Naive thymus-derived CD4-positive, alpha-beta T cell (primary cell): ENCODE results near the gene TMEM184A. TPM values are rescaled to one million over a fixed set of nuclear protein-coding genes. Genes with fewer than 3 reads are reported as not detected.

ENCODE experiments used
- ATAC-seq: fragments of 150-1000 bp; cut with Tn5 transposase; 2 replicates; pipeline ENCODE4 v1.10.0; 2021; ENCODE audit warnings: mild to moderate bottlenecking, moderate library complexity
- CTCF ChIA-PET: fragments of 350-600 bp; sonication (Branson Sonifier 250); formaldehyde crosslinking; loops from one replicate; lab custom pipeline; 2021; ENCODE audit warnings: antibody characterized with exemption; lab: Charles Lee
- POLR2A ChIA-PET: fragments of 350-600 bp; sonication (Branson Sonifier 250); formaldehyde crosslinking; loops from one replicate; lab custom pipeline; 2021; ENCODE audit warnings: antibody characterized with exemption, inconsistent platforms; lab: Charles Lee
- DNase-seq, 9 donors: peaks; one replicate each; pipeline versions ENCODE4 v3.0.0 to v3.0.0-alpha.2; 2020 to 2022; ENCODE audit warnings: mixed read lengths in 1 of 9
- H3K27ac ChIP-seq: one replicate; pipeline ENCODE4 v1.7.0; 2013; ENCODE audit warnings: mild to moderate bottlenecking, low read depth, low read length, moderate library complexity
- H3K27me3 ChIP-seq, 2 donors: one replicate each; pipeline ENCODE4 v1.7.0; 2013; ENCODE audit warnings: low read length in 2 of 2, mild to moderate bottlenecking in 2 of 2, moderate library complexity in 2 of 2; ENCODE audit not compliant: control insufficient read depth in 2 of 2, insufficient read depth in 2 of 2
- H3K36me3 ChIP-seq, 3 experiments: 1 replicate in 2 of 3; 2 replicates in 1 of 3; pipeline ENCODE4 v1.7.0; 2013; ENCODE audit warnings: low read length in 3 of 3, mild to moderate bottlenecking in 3 of 3, moderate library complexity in 1 of 3; ENCODE audit not compliant: insufficient read depth in 3 of 3, control insufficient read depth in 2 of 3
- H3K4me1 ChIP-seq, 2 donors: one replicate each; pipeline ENCODE4 v1.7.0; 2013; ENCODE audit warnings: low read length in 2 of 2, mild to moderate bottlenecking in 2 of 2, moderate library complexity in 1 of 2; ENCODE audit not compliant: control insufficient read depth in 2 of 2, insufficient read depth in 2 of 2
- H3K4me3 ChIP-seq: 2 replicates; pipeline ENCODE4 v1.7.0; 2013; ENCODE audit warnings: mild to moderate bottlenecking, low read length
- H3K9me3 ChIP-seq, 3 experiments: 1 replicate in 2 of 3; 2 replicates in 1 of 3; pipeline ENCODE4 v1.7.0; 2013; ENCODE audit warnings: low read length in 3 of 3; ENCODE audit not compliant: control insufficient read depth in 2 of 3
- H3K27ac Mint-ChIP-seq, 9 donors: one replicate each; pipeline ENCODE4 v1.8.0; 2020 to 2022; ENCODE audit warnings: mixed read lengths in 9 of 9, mild to moderate bottlenecking in 8 of 9, moderate library complexity in 5 of 9, inconsistent platforms in 2 of 9
- H3K27me3 Mint-ChIP-seq, 5 donors: one replicate each; pipeline ENCODE4 v1.8.0; 2021 to 2022; ENCODE audit warnings: mixed read lengths in 5 of 5, mild to moderate bottlenecking in 1 of 5
- H3K36me3 Mint-ChIP-seq, 5 donors: one replicate each; pipeline ENCODE4 v1.8.0; 2020 to 2022; ENCODE audit warnings: mixed read lengths in 5 of 5, mild to moderate bottlenecking in 3 of 5, inconsistent platforms in 1 of 5
- H3K4me1 Mint-ChIP-seq, 7 donors: one replicate each; pipeline ENCODE4 v1.8.0; 2020 to 2022; ENCODE audit warnings: mixed read lengths in 7 of 7, mild to moderate bottlenecking in 3 of 7, inconsistent platforms in 1 of 7
- H3K4me3 Mint-ChIP-seq, 10 donors: one replicate each; pipeline ENCODE4 v1.8.0; 2020 to 2022; ENCODE audit warnings: mild to moderate bottlenecking in 10 of 10, mixed read lengths in 10 of 10, moderate library complexity in 6 of 10, inconsistent platforms in 2 of 10
- H3K9me3 Mint-ChIP-seq, 11 donors: one replicate each; pipeline ENCODE4 v1.8.0; 2020 to 2022; ENCODE audit warnings: mixed read lengths in 11 of 11, mild to moderate bottlenecking in 4 of 11, inconsistent platforms in 1 of 11, moderate library complexity in 1 of 11
- intact Hi-C, 2 donors: fragments of 100-400 bp; cut with micrococcal nuclease; formaldehyde crosslinking; loops; one replicate each; pipeline ENCODE4 v1.15.1; 2023
- polyA plus RNA-seq, 2 donors: library from polyadenylated mRNA; unstranded; fragments of 300-500 nt; fragmentation: Illumina TruSeq; gene quantifications; one replicate each; pipeline ENCODE4 v1.2.3, GENCODE V29; 2021
- total RNA-seq, 6 experiments: library from RNA in 5 of 6; stranded (reverse) in 5 of 6; gene quantifications; 1 replicate in 5 of 6; 2 replicates in 1 of 6; pipeline ENCODE4 v1.2.3 and lab custom pipeline; 2021 to 2026

The TMEM184A gene
- total and polyA plus RNA-seq, 7 experiments from 2014 or later, result 0.05 to 0.06 TPM; not detected in 5

DNA sequence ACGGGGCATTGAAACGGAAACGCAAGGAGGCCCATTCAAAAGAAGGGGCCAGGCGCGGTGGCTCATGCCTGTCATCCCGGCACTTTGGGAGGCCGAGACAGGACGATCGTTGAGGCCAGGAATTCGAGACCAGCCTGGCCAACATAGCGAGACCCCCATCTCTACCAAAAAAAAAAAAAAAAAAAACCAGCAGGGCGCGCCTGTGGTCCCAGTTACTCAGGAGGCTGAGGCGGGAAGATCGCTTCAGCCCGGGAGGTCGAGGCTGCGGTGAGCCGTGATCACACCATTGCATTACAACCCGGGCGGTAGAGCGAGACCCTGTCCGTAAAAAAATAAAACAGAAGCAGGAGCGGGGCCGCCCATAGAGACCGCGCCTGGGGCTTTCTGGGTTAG lies 13.4 kb upstream of the TMEM184A start:
- Mint-ChIP-seq H3K27me3 (no peaks in the 10 kb centered on the region), H3K4me3 (peak overlapping the region; percentile 65 to 91 (median 82)), H3K4me1 (peaks cover 14 to 36% (median 26%) of the 10 kb centered on the region in 7 donors), H3K9me3 (no peaks in the 10 kb centered on the region), H3K27ac (peak overlapping the region; percentile 36 to 88 (median 70)), H3K36me3 (peaks cover 0 to 14% (median 0%) of the 10 kb centered on the region in 5 donors)
- Histone ChIP-seq H3K27me3 (no peaks in the 10 kb centered on the region), H3K9me3 (no peaks in the 10 kb centered on the region), H3K36me3 (peaks cover 0 to 30% (median 0%) of the 10 kb centered on the region in 3 experiments), H3K27ac (peak overlapping the region; percentile 95), H3K4me1 (peaks cover 3 to 16% of the 10 kb centered on the region in 2 donors), H3K4me3 (peak overlapping the region; percentile 90)
- ChIA-PET CTCF (interaction anchor here (0.9 to 1.7 kb wide), 2 partner anchors 10 to 13 kb away, joined by 3 to 5 read pairs; partner anchors contain the start of gene TMEM184A), POLR2A (interaction anchor here (1.4 kb wide), 1 partner anchor 37 kb away, joined by 5 read pairs; no protein-coding TSS in a partner anchor)
- intact Hi-C loops, result loop anchor here in 1 of 2 donors (1.0 kb wide), 1 partner anchor 37 kb away; no protein-coding TSS in a partner anchor
- no peak for DNase-seq
- ATAC-seq, result peak; percentile 49

DNA sequence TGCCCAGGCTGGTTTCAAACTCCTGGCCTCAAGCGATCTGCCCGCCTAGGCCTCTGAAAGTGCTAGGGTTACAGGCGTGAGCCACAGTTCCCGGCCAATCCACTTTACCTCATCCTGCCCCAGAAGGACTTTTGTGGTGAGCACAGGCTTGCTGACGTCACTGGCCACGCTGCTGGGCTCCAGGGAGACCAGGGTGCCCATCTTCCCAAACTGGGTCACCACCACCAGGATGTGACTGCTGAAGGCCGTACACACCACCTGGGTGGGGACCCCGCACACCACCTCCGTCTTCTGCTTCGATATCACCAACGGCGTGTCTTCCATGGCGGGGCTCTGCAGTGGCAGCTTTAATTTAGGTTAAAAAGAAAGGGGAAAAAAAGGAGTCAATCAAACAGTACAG lies 13.0 kb upstream of the TMEM184A start:
- Mint-ChIP-seq H3K9me3 (no peaks in the 10 kb centered on the region), H3K27me3 (no peaks in the 10 kb centered on the region), H3K36me3 (peaks cover 0 to 14% (median 0%) of the 10 kb centered on the region in 5 donors), H3K4me1 (peaks cover 14 to 36% (median 26%) of the 10 kb centered on the region in 7 donors), H3K27ac (peak overlapping the region; percentile 36 to 88 (median 70)), H3K4me3 (peak overlapping the region; percentile 65 to 91 (median 82))
- no peak for DNase-seq
- ChIA-PET POLR2A (interaction anchor here (0.7 to 1.1 kb wide), 2 partner anchors 36 to 67 kb away, joined by 3 to 5 read pairs; no protein-coding TSS in a partner anchor), CTCF (interaction anchor here (0.9 kb wide), 1 partner anchor 13 kb away, joined by 3 read pairs; the partner anchor contains the start of gene TMEM184A)
- Histone ChIP-seq H3K9me3 (no peaks in the 10 kb centered on the region), H3K4me1 (peaks cover 3 to 16% of the 10 kb centered on the region in 2 donors), H3K27ac (peak overlapping the region; percentile 95), H3K4me3 (peak overlapping the region; percentile 90), H3K36me3 (peaks cover 0 to 30% (median 0%) of the 10 kb centered on the region in 3 experiments), H3K27me3 (no peaks in the 10 kb centered on the region)
- no peak for ATAC-seq
- intact Hi-C loops, result loop anchor here in 1 of 2 donors (1.0 kb wide), 1 partner anchor 37 kb away; no protein-coding TSS in a partner anchor

DNA sequence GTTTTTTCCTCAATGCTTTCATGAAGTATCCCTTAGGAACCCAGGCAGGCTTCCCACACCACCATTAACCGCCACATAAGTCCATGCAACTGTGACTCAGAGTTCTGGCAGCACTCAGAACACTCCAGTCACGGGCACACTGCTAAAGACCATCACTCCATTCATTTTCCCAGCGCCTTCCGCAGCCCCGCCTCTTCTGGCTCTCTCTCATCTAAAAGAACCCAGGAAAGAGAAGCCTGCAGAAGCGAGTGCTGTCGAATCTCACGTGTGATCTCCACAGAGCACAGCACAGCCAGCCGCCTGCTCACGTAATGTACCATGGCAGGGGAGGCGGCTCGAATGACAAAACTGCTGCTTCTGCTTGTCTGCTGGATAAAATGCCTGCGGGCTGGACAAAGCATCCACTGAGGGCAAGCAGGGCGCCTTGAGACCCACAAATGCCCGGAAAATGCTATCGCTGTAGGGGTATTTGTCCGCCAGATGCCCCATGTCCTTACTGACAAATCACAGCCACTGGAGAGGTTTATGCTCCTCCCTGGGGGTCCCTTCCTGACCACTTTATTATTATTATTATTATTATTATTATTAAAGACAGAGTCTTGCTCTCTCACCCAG lies 12.0 kb upstream of the TMEM184A start:
- ATAC-seq, result no peak
- Mint-ChIP-seq H3K27me3 (no peaks in the 10 kb centered on the region), H3K9me3 (no peaks in the 10 kb centered on the region), H3K27ac (peak overlapping the region in 3 of 9 donors; percentile 6 to 74 (median 9)), H3K4me1 (peaks cover 14 to 33% (median 25%) of the 10 kb centered on the region in 7 donors), H3K4me3 (peak overlapping the region in 6 of 10 donors; percentile 33 to 88 (median 64)), H3K36me3 (peaks cover 0 to 14% (median 0%) of the 10 kb centered on the region in 5 donors)
- ChIA-PET POLR2A (interaction anchor here (0.6 to 1.1 kb wide), 3 partner anchors 35 to 75 kb away, joined by 3 to 6 read pairs (median 5); no protein-coding TSS in a partner anchor), CTCF (no interaction called here)
- peaks cover 3 to 16% of the 10 kb centered on the region in 2 donors for H3K4me1 ChIP-seq
- peaks cover 0 to 30% (median 0%) of the 10 kb centered on the region in 3 experiments for H3K36me3 ChIP-seq
- H3K9me3 ChIP-seq, result no peaks in the 10 kb centered on the region
- no peak overlapping the region for H3K27ac ChIP-seq
- H3K27me3 ChIP-seq, result no peaks in the 10 kb centered on the region
- DNase-seq, result no peak
- intact Hi-C loops, result no loop called here
- H3K4me3 ChIP-seq, result no peak overlapping the region

DNA sequence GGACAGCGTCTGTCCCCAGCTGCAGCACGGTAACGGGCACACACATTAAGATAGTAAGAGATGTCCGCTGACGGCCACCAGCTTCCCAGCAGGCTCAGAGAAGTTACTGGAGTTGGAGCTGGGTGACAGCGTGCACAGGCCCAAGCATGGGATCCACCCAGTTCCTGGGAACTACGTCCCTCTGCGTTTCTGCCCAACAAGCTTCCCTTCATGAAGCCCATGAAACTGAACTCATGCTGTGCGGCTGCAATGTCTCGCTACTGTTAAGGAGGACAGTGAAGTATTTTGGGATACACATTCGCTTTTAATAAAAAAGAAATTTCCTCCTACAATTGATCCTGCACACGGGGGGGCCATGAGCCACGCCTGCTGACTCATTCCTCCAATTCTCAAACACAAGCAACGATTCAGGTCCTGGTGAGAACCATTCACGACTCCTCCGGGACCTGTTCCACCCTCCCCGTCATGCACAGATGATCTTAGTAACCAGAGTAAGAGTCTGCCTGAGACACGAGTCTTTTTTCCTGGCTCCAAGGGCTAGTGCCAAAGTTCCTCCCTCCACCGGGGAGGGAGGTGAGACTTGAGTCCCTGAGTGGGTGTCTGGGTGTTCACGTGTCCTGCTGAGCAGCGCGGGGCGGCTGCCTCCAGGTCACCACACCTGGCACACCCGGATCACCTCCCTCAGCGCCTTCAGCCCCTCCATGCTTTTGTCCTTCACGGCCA lies 11.2 kb upstream of the TMEM184A start:
- ATAC-seq (no peak), DNase-seq (no peak)
- intact Hi-C loops, result no loop called here
- H3K4me3 ChIP-seq, result no peak overlapping the region
- H3K27me3 Mint-ChIP-seq, result no peaks in the 10 kb centered on the region
- peak overlapping the region in 5 of 9 donors; percentile 4 to 51 (median 31) for H3K27ac Mint-ChIP-seq
- H3K9me3 Mint-ChIP-seq, result no peaks in the 10 kb centered on the region
- H3K4me1 ChIP-seq, result peaks cover 3 to 16% of the 10 kb centered on the region in 2 donors
- H3K4me1 Mint-ChIP-seq, result peaks cover 11 to 25% (median 20%) of the 10 kb centered on the region in 7 donors
- peaks cover 0 to 14% (median 0%) of the 10 kb centered on the region in 5 donors for H3K36me3 Mint-ChIP-seq
- no peak overlapping the region for H3K27ac ChIP-seq
- H3K4me3 Mint-ChIP-seq, result peak overlapping the region in 4 of 10 donors; percentile 4 to 74 (median 37)
- ChIA-PET CTCF (interaction anchor here (0.6 kb wide), 1 partner anchor 58 kb away, joined by 3 read pairs; no protein-coding TSS in a partner anchor), POLR2A (no interaction called here)
- H3K36me3 ChIP-seq, result peaks cover 0 to 30% (median 0%) of the 10 kb centered on the region in 3 experiments
- no peaks in the 10 kb centered on the region for H3K9me3 ChIP-seq
- H3K27me3 ChIP-seq, result no peaks in the 10 kb centered on the region

DNA sequence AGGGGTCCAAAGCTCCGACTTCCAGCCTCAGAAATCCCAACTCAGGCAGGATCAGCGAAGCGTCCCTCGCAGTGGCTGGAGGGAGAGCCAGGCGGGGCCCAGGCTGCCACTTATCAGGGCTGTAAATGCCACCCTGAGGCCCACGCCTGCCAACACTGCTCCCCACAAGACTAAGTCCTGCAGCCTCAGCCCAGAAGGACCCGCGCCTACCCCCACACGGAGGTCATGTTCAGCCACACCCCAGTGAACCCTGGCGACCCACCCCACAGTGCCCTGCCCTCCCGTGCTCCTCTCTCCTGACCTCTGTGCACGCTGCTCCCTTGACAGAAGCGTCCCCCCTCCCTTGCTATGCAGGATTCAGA lies 10.7 kb upstream of the TMEM184A start:
- ChIA-PET CTCF (interaction anchor here (0.6 kb wide), 1 partner anchor 57 kb away, joined by 3 read pairs; no protein-coding TSS in a partner anchor), POLR2A (no interaction called here)
- Mint-ChIP-seq H3K27me3 (no peaks in the 10 kb centered on the region), H3K4me1 (peaks cover 9 to 20% (median 16%) of the 10 kb centered on the region in 7 donors), H3K27ac (peak overlapping the region in 4 of 9 donors; percentile 4 to 51 (median 24)), H3K36me3 (peaks cover 0 to 14% (median 0%) of the 10 kb centered on the region in 5 donors), H3K9me3 (no peaks in the 10 kb centered on the region), H3K4me3 (peak overlapping the region in 1 of 10 donors; percentile 41)
- Histone ChIP-seq H3K4me3 (no peak overlapping the region), H3K27ac (no peak overlapping the region), H3K4me1 (peaks cover 3 to 16% of the 10 kb centered on the region in 2 donors), H3K27me3 (no peaks in the 10 kb centered on the region), H3K9me3 (no peaks in the 10 kb centered on the region), H3K36me3 (peaks cover 0 to 30% (median 0%) of the 10 kb centered on the region in 3 experiments)
- intact Hi-C loops, result no loop called here
- no peak for ATAC-seq
- no peak for DNase-seq

DNA sequence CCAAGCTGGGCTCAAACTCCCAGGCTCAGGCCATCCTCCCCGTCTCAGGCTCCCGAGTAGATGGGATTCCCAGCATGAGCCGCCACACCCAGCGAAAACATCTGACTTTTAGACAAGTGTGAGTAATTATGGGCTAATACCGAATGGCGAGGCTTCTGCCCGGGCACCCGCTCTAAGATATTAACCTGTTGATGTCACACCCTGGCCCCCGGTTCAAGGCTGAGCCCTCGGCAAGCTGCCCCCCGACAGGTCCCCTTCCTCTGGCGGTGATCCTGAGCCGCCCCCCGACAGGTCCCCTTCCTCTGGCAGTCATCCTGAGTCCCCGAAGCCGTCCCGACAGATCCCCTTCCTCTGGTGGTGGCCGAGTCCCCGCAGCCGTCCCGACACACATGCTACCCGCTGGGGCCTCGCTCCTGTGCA lies 8.6 kb upstream of the TMEM184A start:
- peaks cover 0 to 26% (median 0%) of the 10 kb centered on the region in 3 experiments for H3K36me3 ChIP-seq
- H3K4me1 ChIP-seq, result peaks cover 0 to 9% of the 10 kb centered on the region in 2 donors
- CTCF ChIA-PET, result no interaction called here
- H3K36me3 Mint-ChIP-seq, result peaks cover 0 to 14% (median 0%) of the 10 kb centered on the region in 5 donors
- H3K27ac ChIP-seq, result no peak overlapping the region
- H3K9me3 ChIP-seq, result no peaks in the 10 kb centered on the region
- peaks cover 5 to 15% (median 11%) of the 10 kb centered on the region in 7 donors for H3K4me1 Mint-ChIP-seq
- no peaks in the 10 kb centered on the region for H3K27me3 Mint-ChIP-seq
- no peak overlapping the region for H3K4me3 Mint-ChIP-seq
- intact Hi-C loops, result no loop called here
- H3K4me3 ChIP-seq, result no peak overlapping the region
- H3K27me3 ChIP-seq, result no peaks in the 10 kb centered on the region
- ATAC-seq (no peak), DNase-seq (no peak)
- no peak overlapping the region for H3K27ac Mint-ChIP-seq
- POLR2A ChIA-PET, result no interaction called here
- no peaks in the 10 kb centered on the region for H3K9me3 Mint-ChIP-seq
